SK-N-SH (cell line): ENCODE results near the gene KHSRP. TPM values are rescaled to one million over a fixed set of nuclear protein-coding genes. Genes with fewer than 3 reads are reported as not detected.

ENCODE experiments used
- CTCF ChIA-PET: fragments of 300-600, 350-600 bp; formaldehyde crosslinking; extraction: SDS; loops from one replicate; lab custom pipeline; 2021; lab: Yijun Ruan, JAX
- POLR2A ChIA-PET: fragments of 350-600 bp; sonication (Branson Sonifier 250); formaldehyde crosslinking; extraction: SDS; loops from one replicate; lab custom pipeline; 2020; ENCODE audit warnings: antibody characterized with exemption, inconsistent platforms; lab: Yijun Ruan, JAX
- DNase-seq: peaks from one replicate; pipeline ENCODE4 v3.0.0; 2012
- H2AFZ ChIP-seq: fragments of 200-600 bp; sonication (generic); 2 replicates; pipeline ENCODE4 v1.8.1; 2016; ENCODE audit warnings: antibody characterized with exemption, mild to moderate bottlenecking, low read depth
- H3F3A ChIP-seq: fragments of 200-600 bp; sonication (generic); replicated peaks from 2 replicates; pipeline ENCODE3; 2016; ENCODE audit warnings: antibody characterized with exemption, mild to moderate bottlenecking; ENCODE audit not compliant: insufficient read depth
- H3K27ac ChIP-seq, 2 experiments: fragments of 200-500 bp in 1 of 2; fragments of 200-600 bp in 1 of 2; sonication (Bioruptor generic) in 1 of 2; sonication (generic), shearing (Covaris generic) in 1 of 2; 2 replicates each; pipeline versions ENCODE4 v1.5.1 to v1.6.1; 2014 to 2016; ENCODE audit warnings: low read depth in 2 of 2, inconsistent platforms in 1 of 2, low read length in 1 of 2, mild to moderate bottlenecking in 1 of 2, mixed read lengths in 1 of 2
- H3K27me3 ChIP-seq: fragments of 200-600 bp; sonication (generic), shearing (Covaris generic); 2 replicates; pipeline ENCODE4 v1.6.1; 2016; ENCODE audit warnings: mixed run types; ENCODE audit not compliant: insufficient read depth
- H3K36me3 ChIP-seq, 2 experiments: fragments of 200-500 bp in 1 of 2; fragments of 200-600 bp in 1 of 2; sonication (Bioruptor generic) in 1 of 2; sonication (generic) in 1 of 2; replicated peaks in 1 of 2; 2 replicates each; pipeline versions ENCODE3 to v1.5.1; 2014 to 2016; ENCODE audit warnings: low read length in 1 of 2, mild to moderate bottlenecking in 1 of 2; ENCODE audit not compliant: insufficient read depth in 2 of 2, control insufficient read depth in 1 of 2
- H3K4me1 ChIP-seq, 2 experiments: fragments of 200-500 bp in 1 of 2; fragments of 200-600 bp in 1 of 2; sonication (Bioruptor generic) in 1 of 2; sonication (generic), shearing (Covaris generic) in 1 of 2; 2 replicates each; pipeline versions ENCODE4 v1.5.1 to v1.6.1; 2014 to 2016; ENCODE audit warnings: low read depth in 1 of 2, low read length in 1 of 2, mixed run types in 1 of 2; ENCODE audit not compliant: insufficient read depth in 2 of 2, control insufficient read depth in 1 of 2
- H3K4me2 ChIP-seq: fragments of 200-600 bp; sonication (generic), shearing (Covaris generic); 2 replicates; pipeline ENCODE4 v1.6.1; 2017; ENCODE audit warnings: mixed run types
- H3K4me3 ChIP-seq, 2 experiments: fragments of 200-500 bp in 1 of 2; fragments of 200-600 bp in 1 of 2; sonication (Bioruptor generic) in 1 of 2; sonication (generic), shearing (Covaris generic) in 1 of 2; 2 replicates each; pipeline versions ENCODE4 v1.5.1 to v1.8.1; 2014 to 2016; ENCODE audit warnings: low read depth in 2 of 2, inconsistent platforms in 1 of 2, low read length in 1 of 2, mild to moderate bottlenecking in 1 of 2, mixed read lengths in 1 of 2, moderate library complexity in 1 of 2
- H3K79me2 ChIP-seq: fragments of 200-600 bp; sonication (generic); 2 replicates; pipeline ENCODE4 v1.8.1; 2017; ENCODE audit warnings: mild to moderate bottlenecking; ENCODE audit not compliant: insufficient read depth
- H3K9ac ChIP-seq: fragments of 200-600 bp; sonication (generic); 2 replicates; pipeline ENCODE4 v1.6.1; 2017; ENCODE audit warnings: mixed run types
- H3K9me2 ChIP-seq: fragments of 200-600 bp; sonication (generic); 2 replicates; pipeline ENCODE4 v1.6.1; 2017; ENCODE audit warnings: mixed run types
- H3K9me3 ChIP-seq: fragments of 200-600 bp; sonication (generic); 2 replicates; pipeline ENCODE4 v1.6.1; 2017; ENCODE audit warnings: mixed run types, mild to moderate bottlenecking, moderate library complexity
- H4K20me1 ChIP-seq: fragments of 200-600 bp; sonication (generic); 2 replicates; pipeline ENCODE4 v1.6.1; 2017; ENCODE audit warnings: mild to moderate bottlenecking, mixed run types; ENCODE audit not compliant: insufficient read depth
- ELF1 ChIP-seq: IDR thresholded peaks from 2 replicates; pipeline ENCODE4 v1.4.0; 2012
- EP300 ChIP-seq, 2 experiments: IDR thresholded peaks; 2 replicates each; pipeline versions ENCODE4 v1.4.0 to v1.6.1; 2012; ENCODE audit warnings: borderline replicate concordance in 1 of 2, low read depth in 1 of 2, low read length in 1 of 2
- FOXM1 ChIP-seq: IDR thresholded peaks from 2 replicates; pipeline ENCODE4 v1.4.0; 2012; ENCODE audit warnings: low read depth, mild to moderate bottlenecking
- GABPA ChIP-seq: IDR thresholded peaks from 2 replicates; pipeline ENCODE4 v1.4.0; 2012; ENCODE audit warnings: low read depth, mild to moderate bottlenecking
- GATA2 ChIP-seq: sonication (generic); formaldehyde crosslinking; IDR thresholded peaks from 2 replicates; pipeline ENCODE4 v1.5.0; 2020; ENCODE audit warnings: mild to moderate bottlenecking, missing genetic modification reagents
- MEF2A ChIP-seq: IDR thresholded peaks from 2 replicates; pipeline ENCODE4 v1.4.0; 2012; ENCODE audit warnings: low read depth, borderline replicate concordance
- MXI1 ChIP-seq: IDR thresholded peaks from 2 replicates; pipeline ENCODE4 v1.6.1; 2012; ENCODE audit warnings: mild to moderate bottlenecking, low read depth, low read length, improper control_type of control experiment
- RAD21 ChIP-seq: IDR thresholded peaks from 2 replicates; pipeline ENCODE4 v1.6.1; 2012; ENCODE audit warnings: mild to moderate bottlenecking, low read length
- RFX5 ChIP-seq: IDR thresholded peaks from 2 replicates; pipeline ENCODE4 v1.6.1; 2012; ENCODE audit warnings: mild to moderate bottlenecking, improper control_type of control experiment, low read length
- SIN3A ChIP-seq: IDR thresholded peaks from 2 replicates; pipeline ENCODE4 v1.6.1; 2012; ENCODE audit warnings: low read depth, mild to moderate bottlenecking, low read length, moderate library complexity, borderline replicate concordance
- SMC3 ChIP-seq: IDR thresholded peaks from 2 replicates; pipeline ENCODE4 v1.6.1; 2012; ENCODE audit warnings: low read depth, low read length, improper control_type of control experiment
- TAF1 ChIP-seq: IDR thresholded peaks from 2 replicates; pipeline ENCODE4 v1.6.1; 2012; ENCODE audit warnings: low read depth, mild to moderate bottlenecking, low read length, moderate library complexity, borderline replicate concordance
- TCF12 ChIP-seq: IDR thresholded peaks from 2 replicates; pipeline ENCODE4 v1.4.0; 2012
- YY1 ChIP-seq: IDR thresholded peaks from 2 replicates; pipeline ENCODE4 v1.4.0; 2012; ENCODE audit warnings: low read depth, mild to moderate bottlenecking
- WGBS: methylation state at CpG from one replicate; pipeline ENCODE4 v1.1.6; 2017; ENCODE audit warnings: low lambda C conversion rate; 5-methylcytosine and 5-hydroxymethylcytosine counted together
- polyA plus RNA-seq, 3 experiments: library from polyadenylated mRNA; depleted of rRNA; stranded (reverse); fragments of >200 nt; gene quantifications; 2 replicates each; pipeline ENCODE4 v1.2.3, GENCODE V29; 2012
- TF ChIP-seq, protein P1 (sequence below): IDR thresholded peaks from 2 replicates; pipeline ENCODE4 v1.4.0; 2012; ENCODE audit warnings: low read depth, borderline replicate concordance
- TF ChIP-seq, protein P2 (sequence below): IDR thresholded peaks from 2 replicates; pipeline ENCODE4 v1.6.1; 2012; ENCODE audit warnings: mild to moderate bottlenecking, low read depth, low read length, moderate library complexity
- TF ChIP-seq, protein P3 (sequence below): IDR thresholded peaks from 2 replicates; pipeline ENCODE4; 2012
- TF ChIP-seq, protein P4 (sequence below): fragments of 150-350 bp; IDR thresholded peaks from 2 replicates; pipeline ENCODE4 v1.6.1; 2017; ENCODE audit warnings: antibody characterized with exemption, low read length, low read depth, borderline replicate concordance
- TF ChIP-seq, protein P5 (sequence below): IDR thresholded peaks from 2 replicates; pipeline ENCODE4 v1.4.0; 2012; ENCODE audit warnings: low read depth, borderline replicate concordance

KHSRP gene
- polyA plus RNA-seq, 1 of the 3 experiments (the other 2 are of a cell fraction): 96.8 TPM

DNA sequence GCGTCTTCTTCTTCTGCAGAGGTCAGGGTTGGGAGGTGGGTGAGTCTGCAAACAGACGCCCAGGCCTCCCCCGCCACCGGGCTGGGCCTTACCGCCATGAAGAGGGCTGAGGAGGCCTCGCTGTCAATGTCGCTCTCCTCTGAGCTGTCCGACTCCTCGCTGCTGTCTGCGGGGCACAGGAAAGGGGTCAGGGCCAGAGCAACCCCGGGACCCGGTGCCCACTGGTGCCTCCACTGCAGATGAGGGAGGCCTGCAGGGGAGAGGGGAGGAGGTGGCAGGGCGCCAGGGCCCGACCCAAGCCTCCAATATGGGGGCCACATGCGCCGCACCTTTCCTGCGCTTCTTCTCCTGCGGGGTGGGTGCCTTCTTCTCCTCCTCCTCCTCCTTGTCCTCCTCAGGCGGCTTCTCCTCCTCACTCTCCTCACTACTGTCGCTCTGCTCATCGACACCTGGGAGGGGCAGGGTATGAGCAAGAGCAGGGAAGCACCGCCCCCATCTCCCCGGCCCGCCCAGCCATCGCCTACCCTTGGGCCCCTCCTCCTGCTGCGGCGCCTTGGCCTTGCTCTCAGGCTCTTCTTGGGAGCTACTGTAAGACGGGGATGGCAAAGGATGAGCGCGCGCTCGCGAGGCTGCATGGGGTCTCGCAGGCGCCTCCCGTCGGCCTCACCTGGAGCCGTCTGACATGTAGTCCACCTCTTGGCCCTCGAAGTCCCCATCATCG is 43.4 kb downstream of the KHSRP start:
- no peak overlapping the region for H3K4me2 ChIP-seq
- no peak overlapping the region for H3K9ac ChIP-seq
- ChIA-PET POLR2A (no interaction called here), CTCF (no interaction called here)
- TF ChIP-seq GATA2 (CRISPR knock-in tag) (no peak), SMC3 (no peak), EP300 (IDR thresholded peaks at IDR 0.05; ENCODE audit: borderline replicate concordance in 1 of 2, low read depth in 1 of 2, low read length in 1 of 2) (no peak), YY1 (no peak), MXI1 (no peak), FOXM1 (no peak), RFX5 (no peak), RAD21 (no peak), GABPA (no peak), ELF1 (no peak), TAF1 (no peak), TCF12 (no peak), SIN3A (no peak), MEF2A (no peak)
- TF ChIP-seq, protein P1, sequence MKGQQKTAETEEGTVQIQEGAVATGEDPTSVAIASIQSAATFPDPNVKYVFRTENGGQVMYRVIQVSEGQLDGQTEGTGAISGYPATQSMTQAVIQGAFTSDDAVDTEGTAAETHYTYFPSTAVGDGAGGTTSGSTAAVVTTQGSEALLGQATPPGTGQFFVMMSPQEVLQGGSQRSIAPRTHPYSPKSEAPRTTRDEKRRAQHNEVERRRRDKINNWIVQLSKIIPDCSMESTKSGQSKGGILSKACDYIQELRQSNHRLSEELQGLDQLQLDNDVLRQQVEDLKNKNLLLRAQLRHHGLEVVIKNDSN: no peak
- TF ChIP-seq, protein P2, sequence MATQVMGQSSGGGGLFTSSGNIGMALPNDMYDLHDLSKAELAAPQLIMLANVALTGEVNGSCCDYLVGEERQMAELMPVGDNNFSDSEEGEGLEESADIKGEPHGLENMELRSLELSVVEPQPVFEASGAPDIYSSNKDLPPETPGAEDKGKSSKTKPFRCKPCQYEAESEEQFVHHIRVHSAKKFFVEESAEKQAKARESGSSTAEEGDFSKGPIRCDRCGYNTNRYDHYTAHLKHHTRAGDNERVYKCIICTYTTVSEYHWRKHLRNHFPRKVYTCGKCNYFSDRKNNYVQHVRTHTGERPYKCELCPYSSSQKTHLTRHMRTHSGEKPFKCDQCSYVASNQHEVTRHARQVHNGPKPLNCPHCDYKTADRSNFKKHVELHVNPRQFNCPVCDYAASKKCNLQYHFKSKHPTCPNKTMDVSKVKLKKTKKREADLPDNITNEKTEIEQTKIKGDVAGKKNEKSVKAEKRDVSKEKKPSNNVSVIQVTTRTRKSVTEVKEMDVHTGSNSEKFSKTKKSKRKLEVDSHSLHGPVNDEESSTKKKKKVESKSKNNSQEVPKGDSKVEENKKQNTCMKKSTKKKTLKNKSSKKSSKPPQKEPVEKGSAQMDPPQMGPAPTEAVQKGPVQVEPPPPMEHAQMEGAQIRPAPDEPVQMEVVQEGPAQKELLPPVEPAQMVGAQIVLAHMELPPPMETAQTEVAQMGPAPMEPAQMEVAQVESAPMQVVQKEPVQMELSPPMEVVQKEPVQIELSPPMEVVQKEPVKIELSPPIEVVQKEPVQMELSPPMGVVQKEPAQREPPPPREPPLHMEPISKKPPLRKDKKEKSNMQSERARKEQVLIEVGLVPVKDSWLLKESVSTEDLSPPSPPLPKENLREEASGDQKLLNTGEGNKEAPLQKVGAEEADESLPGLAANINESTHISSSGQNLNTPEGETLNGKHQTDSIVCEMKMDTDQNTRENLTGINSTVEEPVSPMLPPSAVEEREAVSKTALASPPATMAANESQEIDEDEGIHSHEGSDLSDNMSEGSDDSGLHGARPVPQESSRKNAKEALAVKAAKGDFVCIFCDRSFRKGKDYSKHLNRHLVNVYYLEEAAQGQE: no peak
- TF ChIP-seq, protein P3, sequence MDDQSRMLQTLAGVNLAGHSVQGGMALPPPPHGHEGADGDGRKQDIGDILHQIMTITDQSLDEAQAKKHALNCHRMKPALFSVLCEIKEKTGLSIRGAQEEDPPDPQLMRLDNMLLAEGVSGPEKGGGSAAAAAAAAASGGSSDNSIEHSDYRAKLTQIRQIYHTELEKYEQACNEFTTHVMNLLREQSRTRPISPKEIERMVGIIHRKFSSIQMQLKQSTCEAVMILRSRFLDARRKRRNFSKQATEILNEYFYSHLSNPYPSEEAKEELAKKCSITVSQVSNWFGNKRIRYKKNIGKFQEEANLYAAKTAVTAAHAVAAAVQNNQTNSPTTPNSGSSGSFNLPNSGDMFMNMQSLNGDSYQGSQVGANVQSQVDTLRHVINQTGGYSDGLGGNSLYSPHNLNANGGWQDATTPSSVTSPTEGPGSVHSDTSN: no peak
- TF ChIP-seq, protein P4, sequence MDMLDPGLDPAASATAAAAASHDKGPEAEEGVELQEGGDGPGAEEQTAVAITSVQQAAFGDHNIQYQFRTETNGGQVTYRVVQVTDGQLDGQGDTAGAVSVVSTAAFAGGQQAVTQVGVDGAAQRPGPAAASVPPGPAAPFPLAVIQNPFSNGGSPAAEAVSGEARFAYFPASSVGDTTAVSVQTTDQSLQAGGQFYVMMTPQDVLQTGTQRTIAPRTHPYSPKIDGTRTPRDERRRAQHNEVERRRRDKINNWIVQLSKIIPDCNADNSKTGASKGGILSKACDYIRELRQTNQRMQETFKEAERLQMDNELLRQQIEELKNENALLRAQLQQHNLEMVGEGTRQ: no peak
- TF ChIP-seq, protein P5, sequence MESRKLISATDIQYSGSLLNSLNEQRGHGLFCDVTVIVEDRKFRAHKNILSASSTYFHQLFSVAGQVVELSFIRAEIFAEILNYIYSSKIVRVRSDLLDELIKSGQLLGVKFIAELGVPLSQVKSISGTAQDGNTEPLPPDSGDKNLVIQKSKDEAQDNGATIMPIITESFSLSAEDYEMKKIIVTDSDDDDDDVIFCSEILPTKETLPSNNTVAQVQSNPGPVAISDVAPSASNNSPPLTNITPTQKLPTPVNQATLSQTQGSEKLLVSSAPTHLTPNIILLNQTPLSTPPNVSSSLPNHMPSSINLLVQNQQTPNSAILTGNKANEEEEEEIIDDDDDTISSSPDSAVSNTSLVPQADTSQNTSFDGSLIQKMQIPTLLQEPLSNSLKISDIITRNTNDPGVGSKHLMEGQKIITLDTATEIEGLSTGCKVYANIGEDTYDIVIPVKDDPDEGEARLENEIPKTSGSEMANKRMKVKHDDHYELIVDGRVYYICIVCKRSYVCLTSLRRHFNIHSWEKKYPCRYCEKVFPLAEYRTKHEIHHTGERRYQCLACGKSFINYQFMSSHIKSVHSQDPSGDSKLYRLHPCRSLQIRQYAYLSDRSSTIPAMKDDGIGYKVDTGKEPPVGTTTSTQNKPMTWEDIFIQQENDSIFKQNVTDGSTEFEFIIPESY: no peak
- no peaks in the 10 kb centered on the region for H3K9me3 ChIP-seq
- no peak for DNase-seq
- H3K4me3 ChIP-seq: no peak overlapping the region
- H3K9me2 ChIP-seq: no peaks in the 10 kb centered on the region
- WGBS: 97% methylated on average over 30 of the region's 40 CpGs
- no peaks in the 10 kb centered on the region for H3K27me3 ChIP-seq
- H4K20me1 ChIP-seq: no peaks in the 10 kb centered on the region
- no peak overlapping the region for H2AFZ ChIP-seq
- no peaks in the 10 kb centered on the region for H3K79me2 ChIP-seq
- no peak overlapping the region for H3K27ac ChIP-seq
- peaks cover 34 to 45% of the 10 kb centered on the region in 2 experiments for H3K36me3 ChIP-seq
- H3F3A ChIP-seq: peaks cover 22% of the 10 kb centered on the region
- H3K4me1 ChIP-seq: peaks cover 0 to 6% of the 10 kb centered on the region in 2 experiments; a peak in 1 of 4 replicates
